ENCODE measurements around the gene PATL2. TPM values are rescaled to one million over a fixed set of nuclear protein-coding genes. Genes with fewer than 3 reads are reported as not detected.

Gene PATL2
- total RNA-seq, 1 donor from 2014 or later, result not detected

- H3K4me1 ChIP-seq, result peaks cover 44% of the 10 kb centered on the region
- H3K27ac ChIP-seq, result peak overlapping the region; percentile 100
- no peak for DNase-seq (ENCODE audit: extremely low spot score in 2 of 2)
- intact Hi-C loops (cut with DNase I), result no loop called here
- no peaks in the 10 kb centered on the region for H3K9me3 ChIP-seq
- no peaks in the 10 kb centered on the region for H3K27me3 ChIP-seq
- peaks cover 0 to 35% of the 10 kb centered on the region in 2 donors for H3K36me3 ChIP-seq
- TF ChIP-seq CTCF (IDR thresholded peaks at IDR 0.05) (no peak), POLR2AphosphoS5 (IDR thresholded peaks at IDR 0.05; ENCODE audit: insufficient read depth in 1 of 2, low read depth in 1 of 2) (peak in 1 of 2 donors; percentile 1)
- H3K4me3 ChIP-seq, result peak overlapping the region; percentile 95 to 99
These were observed 2.2 kb upstream of the PATL2 start for GRCh38 chr15:44713006-44713966.

GRCh38 chr15:44712346-44713005 is 1.4 kb upstream of the PATL2 start:
- no peaks in the 10 kb centered on the region for H3K27me3 ChIP-seq
- TF ChIP-seq POLR2AphosphoS5 (IDR thresholded peaks at IDR 0.05; ENCODE audit: insufficient read depth in 1 of 2, low read depth in 1 of 2) (peak; percentile 55 to 83), POLR2A (IDR thresholded peaks at IDR 0.05) (peak in 1 of 2 donors; percentile 53), CTCF (IDR thresholded peaks at IDR 0.05) (no peak)
- no peaks in the 10 kb centered on the region for H3K9me3 ChIP-seq
- no peak for DNase-seq (ENCODE audit: extremely low spot score in 2 of 2)
- H3K27ac ChIP-seq, result peak overlapping the region; percentile 100
- intact Hi-C loops (cut with DNase I), result no loop called here
- H3K4me1 ChIP-seq, result peaks cover 44% of the 10 kb centered on the region
- H3K4me3 ChIP-seq, result peak overlapping the region; percentile 95 to 99
- peaks cover 0 to 27% of the 10 kb centered on the region in 2 donors for H3K36me3 ChIP-seq

- Histone ChIP-seq H3K9me3 (no peaks in the 10 kb centered on the region), H3K27me3 (no peaks in the 10 kb centered on the region), H3K27ac (peak overlapping the region; percentile 100), H3K4me3 (peak overlapping the region; percentile 95 to 99), H3K36me3 (peaks cover 0 to 21% of the 10 kb centered on the region in 2 donors), H3K4me1 (peaks cover 44% of the 10 kb centered on the region)
- TF ChIP-seq POLR2AphosphoS5 (IDR thresholded peaks at IDR 0.05; ENCODE audit: insufficient read depth in 1 of 2, low read depth in 1 of 2) (peak in 1 of 2 donors; percentile 93), CTCF (IDR thresholded peaks at IDR 0.05) (no peak)
- no peak for DNase-seq (ENCODE audit: extremely low spot score in 2 of 2)
- intact Hi-C loops (cut with DNase I), result loop anchor here (2.0 kb wide), 1 partner anchor 17 kb away; no protein-coding TSS in a partner anchor
These were observed 721 bp upstream of the PATL2 start for GRCh38 chr15:44711743-44712345.

- H3K9me3 ChIP-seq, result no peaks in the 10 kb centered on the region
- no peak for DNase-seq (ENCODE audit: extremely low spot score in 2 of 2)
- intact Hi-C loops (cut with DNase I), result loop anchor here (2.0 kb wide), 1 partner anchor 18 kb away; no protein-coding TSS in a partner anchor
- H3K27me3 ChIP-seq, result no peaks in the 10 kb centered on the region
- H3K27ac ChIP-seq, result peak overlapping the region; percentile 100
- peaks cover 0 to 7% of the 10 kb centered on the region in 2 donors for H3K36me3 ChIP-seq
- TF ChIP-seq POLR2AphosphoS5 (IDR thresholded peaks at IDR 0.05; ENCODE audit: insufficient read depth in 1 of 2, low read depth in 1 of 2), result no peak
- TF ChIP-seq CTCF (IDR thresholded peaks at IDR 0.05), result peak in 1 of 3 experiments; percentile 11
- H3K4me3 ChIP-seq, result peak overlapping the region; percentile 95 to 99
- peaks cover 38% of the 10 kb centered on the region for H3K4me1 ChIP-seq
These were observed 657 bp downstream of the PATL2 start for GRCh38 chr15:44710236-44711095.

Measured in vagina (tissue), 2 donors.